NK-92 (cell line): ENCODE measurements around the gene TBC1D22A.
"Not testable (repeated sequence)": the region's sequence is repeated elsewhere in the genome, so short reads cannot be mapped to it uniquely, and the experiment has no call there.

Experiments
- DNase-seq: peaks from one replicate; lab custom pipeline; 2025; ENCODE audit not compliant: unreplicated experiment; lab: John Stamatoyannopoulos, UW

The TBC1D22A gene

DNA sequence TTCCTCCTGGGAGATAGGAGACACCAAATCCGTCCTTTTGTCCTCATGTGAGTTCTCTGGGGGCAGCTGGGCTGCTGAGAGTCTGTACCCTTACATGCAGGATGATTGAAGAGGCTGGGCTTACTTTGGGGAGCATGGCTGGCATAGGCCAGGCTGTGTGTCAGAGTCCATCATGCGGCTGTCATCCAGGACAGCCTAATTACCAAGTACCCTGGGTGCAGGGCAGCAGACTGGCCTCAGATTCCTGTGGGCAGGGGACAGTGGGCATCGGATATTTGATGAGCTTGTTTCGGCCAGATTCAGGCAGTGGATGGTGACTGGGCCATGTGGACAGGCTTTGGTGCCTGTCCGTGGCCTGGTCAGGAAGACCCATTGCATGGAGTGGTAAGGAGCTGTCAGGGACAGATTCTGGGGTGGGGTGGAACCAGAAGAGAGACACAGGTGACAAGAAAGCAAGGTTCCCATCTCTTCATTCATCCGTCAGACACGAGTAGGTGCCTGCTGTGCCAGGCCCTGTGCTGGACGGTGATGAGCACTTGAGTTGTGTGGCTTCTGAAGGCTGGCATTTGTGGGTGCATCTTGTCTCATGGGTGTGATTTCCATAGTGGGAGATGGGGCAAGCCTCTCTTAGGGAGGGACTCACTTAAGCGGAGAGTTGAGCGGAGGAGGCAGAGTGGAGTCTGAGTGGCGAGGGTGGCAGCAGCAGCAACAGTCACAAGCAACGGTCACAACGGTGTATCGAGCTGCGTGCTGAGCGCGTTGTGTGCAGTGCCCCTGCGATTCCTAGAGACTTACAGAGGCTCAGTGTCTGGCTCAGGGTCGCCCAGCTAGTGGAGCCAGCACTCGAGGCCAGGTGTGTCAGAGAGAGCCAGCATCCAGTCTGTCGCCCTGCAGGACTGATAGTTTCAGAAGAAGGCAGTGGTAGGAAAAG, 48.7 kb downstream of the TBC1D22A start:
- no peak for DNase-seq

GRCh38 chr22:46812034-46812605, 49.7 kb downstream of the TBC1D22A start:
- no peak for DNase-seq

GRCh38 chr22:46812788-46813187, 50.3 kb downstream of the TBC1D22A start:
- no peak for DNase-seq

- no peak for DNase-seq
Observed at GRCh38 chr22:46813816-46814597, 51.6 kb downstream of the TBC1D22A start.

GRCh38 chr22:46815132-46815531, 52.7 kb downstream of the TBC1D22A start:
- DNase-seq: no peak

- no peak for DNase-seq
Observed at GRCh38 chr22:46815559-46815895, 53.1 kb downstream of the TBC1D22A start.

DNA sequence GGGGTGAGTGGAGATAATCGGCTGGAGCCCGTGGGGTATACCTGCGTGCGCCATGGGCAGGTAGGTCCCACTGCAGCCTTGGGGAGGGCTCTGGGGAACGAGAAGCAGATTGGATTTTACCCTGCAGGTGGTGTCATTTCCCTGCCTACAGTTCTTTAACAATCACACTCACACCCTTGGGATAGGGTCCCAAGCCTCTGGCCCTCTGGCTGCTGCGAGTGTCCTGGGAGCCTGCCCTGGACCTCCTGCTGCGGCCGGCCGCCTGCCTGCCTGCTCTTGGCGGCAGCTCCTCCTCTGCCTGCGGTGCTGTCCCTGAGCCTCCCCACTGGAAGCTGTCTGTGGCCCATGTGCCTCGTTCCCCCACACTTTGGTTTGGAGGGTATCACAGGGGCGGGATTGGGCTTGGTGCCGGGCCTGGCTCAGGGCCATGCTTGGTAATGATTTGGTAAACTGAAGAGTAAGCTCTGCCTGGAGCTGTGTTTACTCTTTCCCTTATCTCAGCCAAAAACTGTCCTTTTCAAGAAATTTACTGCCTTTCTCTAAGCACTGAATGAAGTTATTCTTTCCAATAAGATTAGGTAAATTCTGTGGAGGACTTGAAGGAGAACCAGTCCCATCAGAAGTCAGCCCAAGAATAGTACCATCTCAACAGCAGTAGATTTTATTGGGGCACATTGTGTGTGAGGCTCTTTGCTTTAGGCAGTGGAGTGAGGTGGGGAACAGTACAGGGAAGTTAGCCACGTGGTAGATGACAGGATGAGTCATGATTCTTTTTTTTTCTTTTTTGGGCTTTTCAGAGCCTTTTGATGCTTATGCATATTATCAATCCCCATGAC, 53.7 kb downstream of the TBC1D22A start:
- DNase-seq: no peak

GRCh38 chr22:46817390-46817789, 54.9 kb downstream of the TBC1D22A start:
- not testable (repeated sequence) for DNase-seq

GRCh38 chr22:46823248-46823647, 60.8 kb downstream of the TBC1D22A start:
- no peak for DNase-seq

DNA sequence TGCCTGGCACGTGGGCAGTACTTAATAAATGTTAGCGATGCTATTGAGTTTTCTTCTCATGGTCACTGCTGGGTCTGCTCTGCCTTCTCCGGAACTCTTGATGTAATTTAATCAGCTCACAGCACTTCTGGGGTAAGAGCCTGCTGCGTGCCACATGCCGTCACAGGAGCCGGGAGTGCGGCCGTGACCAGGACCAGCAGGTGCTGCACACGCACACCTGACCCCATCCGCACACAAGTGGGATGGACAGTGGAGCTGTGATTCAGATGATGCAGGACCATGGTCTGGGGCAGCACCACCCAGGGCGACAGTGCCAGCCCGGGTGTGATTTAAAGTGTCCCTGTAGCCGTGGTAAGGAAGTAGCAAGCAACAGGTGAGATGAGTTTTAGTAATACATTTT, 61.2 kb downstream of the TBC1D22A start:
- DNase-seq: no peak

GRCh38 chr22:46824344-46824909, 62.0 kb downstream of the TBC1D22A start:
- no peak for DNase-seq

DNA sequence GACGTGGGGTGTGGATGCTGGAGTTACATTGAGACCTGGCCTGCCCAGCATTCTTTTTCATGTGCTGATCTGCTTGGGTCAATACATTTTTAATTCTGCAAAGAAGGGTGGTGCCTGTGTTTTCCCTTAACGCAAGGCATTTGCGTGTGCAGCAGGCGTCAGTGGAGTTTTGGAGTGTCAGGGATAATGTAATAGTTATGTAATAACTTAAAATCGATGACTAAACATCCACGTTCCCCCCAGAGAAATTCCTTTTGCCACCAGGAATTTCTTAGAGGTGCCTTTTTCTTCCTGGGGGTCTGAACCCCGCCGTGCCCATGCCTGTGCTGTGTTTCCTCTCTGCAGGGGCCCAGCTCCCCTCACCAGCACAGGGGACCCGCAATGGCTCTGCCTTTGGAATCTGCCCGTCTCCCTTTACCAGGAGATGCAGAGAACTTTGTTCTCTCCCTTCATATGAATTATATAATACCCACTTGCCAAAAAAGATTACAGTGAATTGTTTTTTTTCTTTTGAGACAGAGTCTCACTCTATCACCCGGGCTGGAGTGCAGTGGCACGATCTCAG, 62.6 kb downstream of the TBC1D22A start:
- DNase-seq: no peak

- no peak for DNase-seq
Observed at GRCh38 chr22:46826438-46827135, 64.1 kb downstream of the TBC1D22A start.

DNA sequence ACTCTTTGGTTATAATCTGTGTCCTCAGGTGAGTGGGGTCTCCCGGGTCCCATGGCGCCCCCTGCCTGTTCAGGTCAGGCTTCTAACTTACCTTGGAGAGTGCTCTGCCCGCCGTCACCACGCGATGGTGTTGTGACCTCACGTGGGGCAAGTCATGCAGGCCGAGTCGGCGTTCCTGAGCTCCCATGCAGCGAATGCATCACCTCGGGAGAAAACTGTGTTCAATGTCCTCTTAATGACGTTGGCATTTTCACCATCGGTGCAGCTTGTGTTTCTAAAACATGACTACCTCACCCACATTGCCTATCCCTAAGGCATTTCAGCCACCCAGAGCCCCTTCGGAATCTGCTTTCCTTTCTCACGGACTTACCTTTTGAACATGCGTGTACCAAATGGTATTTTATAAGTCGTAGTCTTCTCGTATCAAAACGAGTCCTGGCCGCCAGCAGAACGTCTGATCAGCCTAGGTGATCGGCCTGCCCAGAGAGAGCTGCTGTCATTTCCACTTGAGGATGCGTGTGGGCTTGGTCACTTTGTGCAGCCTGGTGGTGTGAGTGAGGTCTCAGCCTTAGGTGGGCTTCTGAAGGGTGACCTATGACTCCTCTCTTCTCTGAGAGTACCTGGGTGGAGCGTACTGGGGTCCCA, 64.8 kb downstream of the TBC1D22A start:
- no peak for DNase-seq

- DNase-seq: no peak
Observed at GRCh38 chr22:46827781-46828180, 65.3 kb downstream of the TBC1D22A start.

DNA sequence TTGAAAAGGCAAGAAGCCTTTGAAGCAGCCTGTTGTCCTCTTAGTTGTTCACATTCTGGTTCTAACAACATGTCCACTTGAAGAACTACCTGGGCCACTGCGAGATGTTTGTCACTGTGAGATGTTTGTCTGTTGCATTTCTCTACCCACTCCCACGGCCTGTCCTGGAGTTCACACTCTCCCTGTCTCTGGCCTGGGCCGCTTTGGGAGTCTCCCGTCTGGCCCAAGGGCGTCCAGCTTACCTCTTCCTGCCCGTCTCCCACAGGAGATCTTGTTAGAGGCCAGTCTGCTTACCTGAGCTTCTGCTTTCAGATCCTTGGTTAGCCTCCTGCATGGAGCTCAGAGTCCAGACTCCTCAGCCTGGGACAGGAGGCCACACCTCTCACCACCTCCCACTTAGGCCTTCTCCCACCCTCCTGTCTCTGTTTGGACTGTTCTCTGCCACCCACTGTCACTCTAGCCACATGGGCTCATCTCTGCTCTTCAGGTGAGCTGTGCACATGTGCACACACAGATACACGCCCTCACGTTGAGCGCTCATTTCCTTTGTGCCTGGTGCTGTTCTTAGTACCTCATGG, 66.0 kb downstream of the TBC1D22A start:
- no peak for DNase-seq

GRCh38 chr22:46829117-46829891, 66.9 kb downstream of the TBC1D22A start:
- no peak for DNase-seq
